Stimulated activated CD8-positive, alpha-beta memory T cell treated with anti-CD3 and anti-CD28 coated beads, Interleukin-7, amount 100 ng/mL, for 4 hours (primary cell): Measurements from ENCODE around the gene WDR45B.
"Not testable (repeated sequence)": the region's sequence is repeated elsewhere in the genome, so short reads cannot be mapped to it uniquely, and the experiment has no call there.

ENCODE experiments used
- DNase-seq, 2 donors: peaks; one replicate each; pipeline ENCODE4 v3.0.0-alpha.2; 2020; ENCODE audit warnings: low read depth in 2 of 2

The WDR45B gene

GRCh38 chr17:82582709-82583108, 65.5 kb downstream of the WDR45B start:
- DNase-seq: no peak

- DNase-seq: no peak
Observed at GRCh38 chr17:82582213-82582612, 66.0 kb downstream of the WDR45B start.

GRCh38 chr17:82579969-82580368, 68.3 kb downstream of the WDR45B start:
- not testable (repeated sequence) for DNase-seq

- DNase-seq: no peak
Observed at GRCh38 chr17:82577300-82577699, 70.9 kb downstream of the WDR45B start.

GRCh38 chr17:82575581-82576221, 72.5 kb downstream of the WDR45B start:
- not testable (repeated sequence) for DNase-seq

- no peak for DNase-seq
Observed at GRCh38 chr17:82574041-82574440, 74.2 kb downstream of the WDR45B start.

- no peak for DNase-seq
Observed at GRCh38 chr17:82571855-82572254, 76.4 kb downstream of the WDR45B start.

- DNase-seq: no peak
Observed at GRCh38 chr17:82570277-82570676, 78.0 kb downstream of the WDR45B start.

GRCh38 chr17:82569621-82570020, 78.6 kb downstream of the WDR45B start:
- no peak for DNase-seq

GRCh38 chr17:82568997-82569393, 79.2 kb downstream of the WDR45B start:
- DNase-seq: no peak

- no peak for DNase-seq
Observed at GRCh38 chr17:82567286-82567685, 81.0 kb downstream of the WDR45B start.

- no peak for DNase-seq
Observed at GRCh38 chr17:82566129-82566960, 81.9 kb downstream of the WDR45B start.

- DNase-seq: no peak
Observed at GRCh38 chr17:82565551-82565950, 82.7 kb downstream of the WDR45B start.
